GM19467 (cell line): ENCODE measurements around the gene ANK2.

Experiments
- ATAC-seq: cut with Tn5 transposase; IDR thresholded peaks from one replicate; pipeline ENCODE4 v1.9.1; 2021; ENCODE audit warnings: mild to moderate bottlenecking, moderate library complexity; ENCODE audit not compliant: unreplicated experiment

The ANK2 gene

DNA sequence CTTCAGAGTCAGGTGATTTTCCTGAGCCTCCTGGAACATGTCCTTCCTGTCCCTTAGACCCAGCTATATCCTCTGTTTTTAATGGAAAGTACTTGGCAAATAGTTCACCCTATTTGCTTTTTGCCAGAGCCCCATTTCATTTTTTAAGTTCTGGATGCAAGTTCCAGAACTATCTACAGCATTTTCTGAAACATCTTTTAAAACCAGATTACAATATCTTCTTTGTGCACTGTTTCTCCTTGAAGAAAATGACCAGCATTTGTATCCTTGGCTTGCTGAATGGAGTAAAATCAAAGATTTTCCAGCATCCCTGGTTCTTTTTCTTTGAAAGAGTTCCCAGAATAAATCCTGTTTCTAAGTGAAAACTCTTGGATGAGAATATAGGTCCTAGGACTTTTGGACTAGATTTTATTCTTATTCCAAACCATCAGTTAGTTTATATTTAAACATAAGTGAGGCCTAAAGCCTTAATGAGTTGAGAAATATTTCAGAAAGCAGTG lies 224.3 kb downstream of the ANK2 start:
- no peak for ATAC-seq

DNA sequence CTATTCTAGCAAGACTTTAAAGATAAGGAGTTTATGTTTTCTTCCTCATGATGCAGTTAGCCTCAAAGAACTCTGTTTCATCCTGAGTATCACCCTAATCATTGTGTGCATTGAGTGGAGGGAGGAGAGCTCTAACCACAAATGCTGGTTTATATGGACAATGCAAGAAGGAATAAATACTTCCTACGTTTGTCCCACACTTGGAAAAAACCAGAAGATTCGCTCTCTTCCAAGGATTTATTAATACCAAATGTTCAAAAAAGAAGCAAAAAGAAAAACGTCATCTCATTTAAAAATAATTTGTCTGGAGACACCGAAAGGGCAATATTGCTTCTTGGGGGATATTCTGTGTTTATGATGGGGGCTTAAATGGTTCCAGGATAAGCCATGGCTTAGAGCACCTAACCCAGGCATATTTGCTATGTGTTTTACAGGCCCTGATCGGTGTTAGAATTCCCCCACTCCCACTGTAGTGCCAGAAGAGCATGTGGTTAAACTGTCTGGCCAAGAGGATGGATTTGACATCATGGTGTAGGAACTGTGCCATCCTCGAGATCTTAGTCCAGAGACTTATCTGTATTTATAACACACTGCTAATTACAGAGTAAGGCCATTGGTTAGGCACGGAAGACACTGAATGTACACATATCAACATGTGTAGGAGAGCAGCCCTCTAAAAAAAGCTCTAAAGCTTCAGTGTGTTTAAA lies 227.2 kb downstream of the ANK2 start:
- no peak for ATAC-seq

DNA sequence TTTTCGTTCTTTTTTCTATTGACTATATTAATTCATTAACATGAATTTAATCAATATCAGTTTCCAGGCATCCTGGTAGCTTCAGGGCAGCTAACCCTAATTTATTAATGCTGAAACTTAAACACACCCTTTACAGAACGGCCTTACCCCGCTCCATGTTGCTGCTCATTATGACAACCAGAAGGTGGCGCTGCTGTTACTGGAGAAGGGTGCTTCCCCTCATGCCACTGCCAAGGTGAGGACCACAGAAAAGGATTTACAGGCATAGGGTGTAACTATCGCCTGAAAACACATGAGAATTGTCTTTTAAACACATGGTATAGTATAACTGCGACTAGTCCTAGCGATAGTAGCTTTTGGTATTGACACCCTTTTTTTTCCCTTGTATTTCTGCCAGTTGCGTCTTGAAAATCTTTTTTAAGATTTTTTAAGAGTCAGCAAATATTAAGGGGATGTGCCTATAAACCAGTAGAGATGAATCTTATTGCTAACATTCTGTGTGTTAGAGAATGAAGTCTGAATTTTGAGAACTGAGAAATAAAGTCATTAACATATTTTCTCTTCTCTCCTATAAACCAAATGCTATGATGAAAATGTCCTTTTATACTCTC lies 229.0 kb downstream of the ANK2 start:
- peak; percentile 93 for ATAC-seq

DNA sequence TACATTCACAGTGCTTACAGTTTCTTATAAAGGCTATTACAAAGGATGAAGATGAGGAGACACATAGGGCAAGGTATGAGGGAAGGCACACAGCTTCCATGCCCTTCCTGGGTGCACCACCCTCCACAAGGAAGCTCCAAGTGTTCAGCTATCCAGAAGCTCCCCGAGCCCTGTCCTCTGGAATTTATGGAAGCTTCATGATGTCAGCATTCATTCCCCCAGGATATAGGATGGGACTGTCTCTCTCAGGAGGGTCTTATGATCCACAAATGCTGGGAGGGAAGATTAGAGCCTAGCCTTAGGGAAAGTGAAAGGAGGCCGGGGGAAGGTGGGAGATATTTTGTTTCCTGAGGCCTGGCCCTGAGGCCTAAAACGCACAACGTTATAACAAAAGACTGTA lies 236.0 kb downstream of the ANK2 start:
- no peak for ATAC-seq

DNA sequence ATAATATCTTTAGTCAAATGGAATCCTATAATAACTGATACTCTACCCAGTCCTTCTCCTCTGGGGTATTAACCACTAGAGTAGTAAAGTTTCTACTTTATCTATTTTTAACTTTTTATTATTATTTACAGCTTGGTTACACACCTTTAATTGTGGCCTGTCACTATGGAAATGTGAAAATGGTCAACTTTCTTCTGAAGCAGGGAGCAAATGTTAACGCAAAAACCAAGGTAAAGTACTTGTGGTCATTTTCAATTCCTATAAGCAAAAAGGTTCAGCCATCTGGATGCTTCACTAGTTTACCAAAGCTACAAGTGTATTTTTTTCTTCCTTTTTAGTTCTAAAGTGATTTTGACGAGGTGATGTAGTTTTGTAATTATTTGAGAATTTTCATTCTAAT lies 238.8 kb downstream of the ANK2 start:
- no peak for ATAC-seq

DNA sequence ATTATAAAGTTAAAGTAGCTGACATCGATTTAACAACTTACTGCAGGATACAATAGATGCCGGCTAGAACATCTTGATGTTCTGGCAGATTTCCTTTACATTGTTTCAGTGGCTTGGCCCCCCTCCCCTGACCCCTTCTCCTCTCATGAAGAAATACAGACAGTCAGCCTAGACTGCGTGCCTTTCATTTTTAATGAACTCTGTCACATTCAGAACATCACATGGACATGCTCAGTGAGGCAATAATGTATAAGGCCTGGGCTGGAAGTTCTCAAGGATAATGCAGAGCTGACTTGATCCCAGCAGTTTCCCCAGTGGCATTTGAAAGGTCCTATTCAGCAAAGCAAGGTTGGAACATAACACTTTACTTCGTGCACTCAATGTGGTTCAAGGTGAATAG lies 239.2 kb downstream of the ANK2 start:
- no peak for ATAC-seq

DNA sequence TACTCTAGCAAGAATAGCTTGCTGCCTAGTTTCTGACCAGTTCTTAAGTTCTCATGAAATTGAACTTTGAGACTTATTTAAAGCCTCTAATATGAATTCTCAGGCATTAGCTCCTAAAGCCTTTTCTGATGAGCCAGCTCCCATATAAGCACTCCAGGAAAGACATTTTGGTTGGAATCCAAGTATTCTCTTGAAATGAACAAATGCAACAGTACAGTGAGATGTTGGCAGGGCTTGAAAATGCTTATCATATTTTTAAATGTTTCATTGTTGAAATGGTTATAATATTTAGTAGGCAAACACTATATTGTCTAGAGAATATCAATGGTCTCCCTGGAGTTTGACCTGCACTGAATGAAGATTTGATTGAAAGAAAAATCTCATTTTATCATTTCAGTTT lies 240.3 kb downstream of the ANK2 start:
- no peak for ATAC-seq

DNA sequence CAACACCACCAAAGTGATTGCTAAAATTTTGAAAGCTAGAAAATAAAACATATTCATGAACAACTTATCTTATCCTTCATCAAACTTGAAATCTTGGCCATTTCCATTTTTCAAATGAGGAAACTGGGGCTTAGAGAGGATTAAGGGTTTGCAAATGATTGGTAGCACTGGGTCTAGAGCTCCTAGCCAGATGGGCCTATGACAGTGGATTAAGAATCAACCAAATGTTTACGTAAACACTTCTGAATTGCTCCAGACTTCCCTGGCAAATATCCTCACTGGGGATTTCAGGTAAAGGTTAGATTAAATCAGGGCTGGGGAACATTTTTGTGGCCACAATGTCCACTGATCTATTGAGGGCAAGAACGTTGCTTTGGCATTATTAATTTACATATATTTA lies 241.2 kb downstream of the ANK2 start:
- ATAC-seq, result no peak

DNA sequence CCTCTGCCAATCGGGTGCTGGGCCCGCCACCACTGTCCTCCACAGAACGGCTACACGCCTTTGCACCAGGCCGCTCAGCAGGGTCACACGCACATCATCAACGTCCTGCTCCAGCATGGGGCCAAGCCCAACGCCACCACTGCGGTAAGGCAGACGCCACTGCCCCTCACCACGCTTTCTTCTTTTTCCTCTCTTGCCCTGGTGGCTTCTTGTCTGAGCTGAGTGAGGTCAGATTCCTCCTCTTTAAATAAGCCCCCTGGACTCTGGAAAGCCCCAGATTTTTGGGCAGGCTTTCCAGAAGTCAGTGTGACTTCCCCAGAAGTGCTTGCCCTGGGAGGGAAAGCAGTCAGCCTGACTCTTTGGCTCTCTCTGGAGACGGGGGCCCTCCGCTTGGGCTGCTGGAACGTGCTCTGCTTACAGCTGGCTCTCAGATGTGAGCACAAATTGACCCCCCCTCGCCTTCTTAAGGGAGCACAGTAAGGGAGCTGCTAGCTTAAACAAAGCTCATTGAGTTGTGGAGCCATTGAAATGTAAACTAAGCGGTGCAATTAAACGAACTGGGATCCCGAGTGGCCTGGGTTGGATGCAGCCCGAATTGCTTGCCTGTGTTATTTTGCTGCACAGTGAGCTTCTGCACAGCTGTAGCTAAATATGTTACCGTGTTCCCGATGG lies 243.1 kb downstream of the ANK2 start:
- no peak for ATAC-seq

DNA sequence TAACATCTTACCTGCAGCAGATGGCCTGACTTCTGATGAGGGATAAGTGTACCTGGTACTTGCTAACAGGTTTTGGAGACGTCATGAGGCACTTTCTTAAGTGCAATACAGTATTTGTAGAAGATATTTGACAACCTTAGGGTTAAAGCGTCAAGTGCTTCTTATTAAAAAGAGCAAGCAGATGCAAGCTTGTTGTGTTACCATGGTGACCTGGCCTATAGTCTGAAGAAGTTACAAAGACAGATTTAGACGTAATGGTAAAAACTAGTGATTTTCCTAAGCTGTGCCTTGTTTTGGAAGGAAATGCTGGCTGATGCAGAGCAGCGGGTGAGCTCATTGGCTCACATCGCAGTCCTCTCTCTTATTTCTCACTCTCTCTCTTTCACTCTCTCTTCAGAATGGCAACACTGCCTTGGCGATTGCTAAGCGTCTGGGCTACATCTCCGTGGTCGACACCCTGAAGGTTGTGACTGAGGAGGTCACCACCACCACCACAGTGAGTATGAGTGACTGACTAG lies 243.6 kb downstream of the ANK2 start:
- no peak for ATAC-seq

DNA sequence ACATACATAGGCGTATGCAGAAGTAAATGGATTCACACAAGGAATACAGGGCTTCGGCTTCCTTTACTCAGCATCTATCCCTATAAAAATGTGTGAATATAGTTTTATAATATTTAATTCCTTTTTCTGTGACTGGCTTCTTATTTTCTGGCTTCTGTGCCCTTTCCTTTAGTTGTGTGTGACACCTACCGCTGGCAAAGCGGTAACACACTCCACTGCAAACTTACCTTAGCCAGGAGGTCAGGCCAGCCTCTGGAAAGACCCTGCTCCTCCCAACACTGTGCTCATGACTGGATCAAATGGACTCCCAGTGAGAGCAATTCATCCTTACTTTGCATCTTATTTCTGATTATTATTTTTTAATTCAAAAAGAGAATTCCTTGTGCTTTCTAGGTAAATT lies 244.2 kb downstream of the ANK2 start:
- ATAC-seq, result no peak

DNA sequence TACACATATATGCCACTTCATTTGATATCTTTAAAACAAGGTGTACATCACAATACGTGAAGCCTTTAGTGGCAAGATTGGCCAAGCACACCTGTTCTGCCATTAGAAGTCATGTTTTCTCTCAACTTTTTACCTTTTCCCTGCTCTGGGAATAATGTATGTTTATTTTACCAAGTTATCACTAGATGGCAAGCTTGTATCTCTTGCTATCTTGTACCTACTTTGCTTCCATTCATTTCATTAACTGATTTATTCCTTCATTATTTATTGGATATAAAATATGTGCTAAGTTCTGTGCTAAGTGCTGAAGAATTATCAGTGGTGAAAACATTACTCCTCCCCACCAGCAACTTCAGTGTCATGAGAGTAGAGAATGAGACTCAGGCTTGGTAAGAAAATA lies 245.5 kb downstream of the ANK2 start:
- no peak for ATAC-seq

DNA sequence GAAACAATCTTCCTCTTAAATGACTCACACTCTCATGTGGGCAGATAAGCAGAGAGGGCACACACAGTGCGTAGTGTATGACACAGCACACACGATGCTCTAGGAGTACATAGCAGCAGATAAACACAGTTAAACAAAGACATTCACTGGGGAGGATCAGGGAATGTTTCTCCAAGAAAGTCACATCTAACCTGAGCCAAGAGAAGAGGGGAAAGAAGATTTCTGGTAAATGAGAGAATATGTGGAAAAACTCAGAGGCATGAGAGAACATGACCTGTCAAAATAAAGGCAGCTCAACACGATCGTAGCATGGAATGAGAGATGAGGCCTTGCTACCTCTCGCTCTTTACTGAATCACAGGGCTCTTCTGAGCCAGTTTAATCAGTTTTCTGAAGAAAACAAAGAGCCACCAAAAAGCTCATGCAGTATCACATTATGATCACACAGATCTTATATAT lies 251.0 kb downstream of the ANK2 start:
- no peak for ATAC-seq

DNA sequence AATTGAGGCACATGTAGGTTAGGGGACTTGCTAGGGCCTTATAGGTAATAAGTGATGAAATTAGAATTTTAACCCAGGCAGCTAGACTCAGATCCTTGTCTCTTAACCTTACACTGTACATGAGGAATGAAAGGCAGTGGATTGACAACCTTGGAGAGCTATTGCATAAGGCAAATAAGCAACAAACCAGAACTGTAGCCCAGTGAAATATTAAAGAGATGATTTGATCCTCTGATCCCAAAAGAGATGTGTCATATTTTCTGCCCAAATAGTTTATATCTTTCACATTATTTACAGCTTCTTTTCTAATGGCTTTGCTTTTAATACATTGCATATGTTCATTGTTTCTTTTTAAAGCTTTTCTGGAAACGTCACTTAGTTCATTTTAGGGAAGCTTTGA lies 252.6 kb downstream of the ANK2 start:
- ATAC-seq, result no peak

DNA sequence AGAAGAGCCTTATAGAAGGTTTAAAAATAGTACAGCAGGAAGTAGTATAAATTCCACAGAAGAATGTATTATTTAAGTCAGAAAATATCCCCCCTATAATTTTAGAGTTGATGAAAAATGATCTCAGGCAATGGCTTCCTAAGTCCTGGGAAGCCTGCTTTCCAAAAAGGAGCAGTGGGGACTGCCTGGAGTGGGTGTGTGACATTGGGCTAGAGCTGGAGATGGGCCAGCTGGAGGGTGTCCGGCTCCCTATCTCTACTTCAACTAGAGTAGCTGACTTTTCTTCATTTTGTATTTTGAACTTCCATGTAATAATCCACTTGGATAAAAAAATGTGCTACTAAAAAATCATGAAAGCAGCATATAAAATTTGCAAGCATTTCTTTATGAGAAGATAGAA lies 253.9 kb downstream of the ANK2 start:
- ATAC-seq, result no peak

DNA sequence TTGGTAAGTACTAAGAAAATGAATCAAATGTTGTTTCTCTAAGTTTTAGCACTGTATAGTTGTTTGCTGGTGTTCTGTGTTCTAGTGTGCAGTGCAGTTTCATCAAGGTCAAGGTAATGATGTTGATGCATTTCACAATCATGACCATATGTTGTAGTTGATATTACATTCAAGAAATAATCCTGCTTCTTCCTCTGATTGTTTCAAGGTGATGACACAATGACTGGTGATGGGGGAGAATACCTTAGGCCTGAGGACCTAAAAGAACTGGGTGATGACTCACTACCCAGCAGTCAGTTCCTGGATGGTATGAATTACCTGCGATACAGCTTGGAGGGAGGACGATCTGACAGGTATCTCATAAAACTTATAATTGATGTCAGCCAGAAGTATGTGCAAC lies 261.6 kb downstream of the ANK2 start:
- no peak for ATAC-seq

DNA sequence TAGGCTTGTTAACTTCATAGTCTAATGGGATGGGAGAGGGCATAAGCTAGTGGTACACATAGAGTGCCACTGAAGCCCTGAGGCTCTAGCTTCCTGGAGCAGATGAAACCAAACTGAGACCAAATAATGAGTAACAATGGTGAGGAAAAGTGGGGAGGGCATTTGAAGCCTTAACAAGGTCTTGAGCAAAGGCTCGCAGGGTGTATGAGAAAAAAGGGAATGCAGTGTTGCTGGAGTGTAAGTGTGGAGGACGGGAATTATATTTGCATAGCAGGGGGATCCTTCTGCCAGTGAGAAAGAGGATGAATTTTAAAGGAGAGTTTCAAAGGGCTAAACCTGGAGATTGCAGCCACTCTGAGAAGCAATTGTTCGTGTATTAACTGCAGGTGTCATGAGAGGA lies 263.1 kb downstream of the ANK2 start:
- ATAC-seq, result no peak

DNA sequence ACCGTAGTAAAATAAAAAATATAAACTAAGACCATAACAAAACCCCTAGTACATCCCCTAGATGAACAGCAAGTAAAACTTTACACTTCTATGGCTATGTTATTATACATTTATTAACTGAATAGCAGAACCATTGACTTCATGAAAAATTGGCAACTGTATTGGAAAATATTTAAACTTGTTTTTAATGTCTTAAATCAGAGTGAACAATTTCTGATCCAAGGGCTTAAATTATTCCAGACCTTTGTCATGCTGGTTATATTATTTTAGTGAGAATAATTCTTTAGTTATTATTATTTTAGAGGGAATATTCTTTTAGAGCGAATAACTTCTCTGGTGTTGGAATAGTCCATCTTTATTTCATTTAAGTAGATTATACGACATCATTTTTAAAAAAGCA lies 265.0 kb downstream of the ANK2 start:
- no peak for ATAC-seq

DNA sequence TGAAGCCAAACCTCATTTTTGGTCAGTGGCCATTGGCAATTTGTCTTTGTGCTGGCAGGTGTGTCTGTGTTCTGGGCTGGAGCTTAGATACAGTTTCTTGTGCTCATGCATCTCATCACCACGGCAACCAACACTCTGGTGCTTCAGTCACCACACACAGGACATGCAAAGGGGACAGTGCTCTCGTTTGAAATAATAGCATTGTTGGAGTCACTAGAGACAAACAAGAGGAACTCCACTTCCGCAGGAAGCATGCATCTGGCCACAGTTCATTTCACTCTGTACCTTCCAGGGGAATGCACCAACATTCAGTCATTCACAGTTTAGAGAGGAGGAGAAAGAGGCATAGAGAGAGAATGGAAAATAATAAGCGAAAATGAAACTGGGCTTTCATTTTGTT lies 267.4 kb downstream of the ANK2 start:
- ATAC-seq, result peak; percentile 97

DNA sequence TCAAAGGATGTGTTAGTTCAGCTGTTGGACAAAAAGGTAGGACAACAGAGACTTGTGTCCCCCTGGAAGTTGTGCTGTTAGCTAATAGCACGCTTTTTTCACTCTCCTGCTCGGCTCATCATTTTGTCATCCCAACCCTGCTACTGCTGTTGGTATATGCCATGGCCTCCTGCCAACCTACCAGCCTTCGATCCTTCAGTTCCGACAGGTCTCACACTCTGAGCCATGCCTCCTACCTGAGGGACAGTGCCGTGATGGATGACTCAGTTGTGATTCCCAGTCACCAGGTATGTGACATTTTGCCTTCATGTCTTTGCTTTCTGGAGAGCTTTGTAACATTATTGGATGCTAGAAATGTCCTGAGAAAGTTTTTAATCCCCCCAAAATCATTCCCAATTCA lies 268.1 kb downstream of the ANK2 start:
- ATAC-seq, result no peak

DNA sequence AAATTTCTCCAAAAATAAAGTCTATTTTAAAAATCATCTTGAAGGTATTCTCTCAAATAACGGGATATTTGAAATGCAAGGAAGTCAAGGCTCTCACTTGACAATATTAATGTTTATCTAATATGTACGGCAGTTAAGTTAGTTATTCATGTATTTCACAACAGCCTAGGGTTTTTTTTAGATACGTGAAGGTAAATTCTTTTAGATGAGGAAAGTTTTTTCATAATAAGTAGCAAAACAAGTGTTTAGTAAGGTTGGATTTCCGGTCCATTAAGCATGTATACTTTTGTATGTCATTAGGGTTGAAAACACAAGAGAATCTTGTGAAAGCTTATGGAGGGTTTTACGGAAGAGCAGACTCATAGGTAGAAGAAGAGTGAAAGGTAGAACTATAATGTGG lies 273.3 kb downstream of the ANK2 start:
- no peak for ATAC-seq
